A549 (cell line): Measurements from ENCODE around the gene NDFIP1. TPM values are rescaled to one million over a fixed set of nuclear protein-coding genes. Genes with fewer than 3 reads are reported as not detected.

Experiments used
- ATAC-seq, 2 experiments: fragments of 200-7000 bp in 1 of 2; fragments of >200 bp in 1 of 2; cut with Nextera tagmentation in 1 of 2; cut with Tn5 transposase in 1 of 2; 3 replicates each; pipeline versions ENCODE4 v1.8.0 to v1.9.1; 2018 to 2020; ENCODE audit warnings: mild to moderate bottlenecking in 1 of 2, moderate library complexity in 1 of 2
- CTCF ChIA-PET: fragments of 300-600 bp; sonication (Branson Sonifier 250); formaldehyde crosslinking; extraction: SDS; loops from one replicate; lab custom pipeline; 2021; ENCODE audit warnings: antibody characterized with exemption, inconsistent platforms; lab: Yijun Ruan, JAX
- POLR2A ChIA-PET: fragments of 350-600 bp; formaldehyde crosslinking; extraction: SDS; loops from one replicate; lab custom pipeline; 2021; ENCODE audit warnings: antibody characterized with exemption, inconsistent platforms; lab: Yijun Ruan, JAX
- DNase-seq, 2 experiments: peaks; one replicate each; pipeline versions ENCODE4 v3.0.0 to v3.0.0-alpha.2; 2011 to 2016; ENCODE audit warnings: low read depth in 1 of 2, low spot score in 1 of 2
- FAIRE-seq: peaks from 2 replicates; lab custom pipeline; 2011; peaks lifted over from hg19 to GRCh38; lab: Jason Lieb, UNC
- H3K27ac ChIP-seq, 2 experiments: fragments of >200 bp; sonication (Bioruptor Twin); formaldehyde crosslinking; 3 replicates each; pipeline ENCODE4 v1.5.1; 2016 to 2017
- H3K4me1 ChIP-seq: fragments of >200 bp; sonication (Bioruptor Twin); formaldehyde crosslinking; 3 replicates; pipeline ENCODE4 v1.6.1; 2016
- H3K4me2 ChIP-seq: fragments of >200 bp; sonication (Bioruptor Twin); formaldehyde crosslinking; 3 replicates; pipeline ENCODE4 v1.6.1; 2016
- H3K4me3 ChIP-seq: fragments of >200 bp; sonication (Bioruptor Twin); formaldehyde crosslinking; 3 replicates; pipeline ENCODE4 v1.5.1; 2016
- H3K9me3 ChIP-seq: fragments of >200 bp; sonication (Bioruptor Twin); formaldehyde crosslinking; 3 replicates; pipeline ENCODE4 v1.6.1; 2016
- ATOH8 ChIP-seq: fragments of 250-450 bp; sonication (Bioruptor Pico); IDR thresholded peaks from 2 replicates; pipeline ENCODE4 v1.5.0; 2020; ENCODE audit warnings: low read depth, mild to moderate bottlenecking, moderate library complexity
- BHLHE40 ChIP-seq: IDR thresholded peaks from 2 replicates; pipeline ENCODE4 v1.6.1; 2012; ENCODE audit warnings: low read depth, low read length, inconsistent platforms
- CBX2 ChIP-seq: fragments of 200-600 bp; sonication (generic); IDR thresholded peaks from 2 replicates; pipeline ENCODE4 v1.6.1; 2016; ENCODE audit warnings: low read depth, mild to moderate bottlenecking, borderline replicate concordance
- CBX8 ChIP-seq: fragments of 200-600 bp; sonication (generic); IDR thresholded peaks from 2 replicates; pipeline ENCODE4 v1.6.1; 2016
- CHD2 ChIP-seq: fragments of 150-350 bp; IDR thresholded peaks from 2 replicates; pipeline ENCODE4 v1.6.1; 2014; ENCODE audit warnings: low read length; ENCODE audit not compliant: partially characterized antibody
- CHD4 ChIP-seq: fragments of 200-600 bp; sonication (generic); IDR thresholded peaks from 2 replicates; pipeline ENCODE4 v1.6.1; 2016; ENCODE audit warnings: antibody characterized with exemption, mild to moderate bottlenecking, borderline replicate concordance
- E2F6 ChIP-seq: IDR thresholded peaks from 2 replicates; pipeline ENCODE4 v1.6.1; 2012; ENCODE audit warnings: low read depth, borderline replicate concordance
- EHF ChIP-seq: fragments of 250-450 bp; sonication (Bioruptor Pico); IDR thresholded peaks from 2 replicates; pipeline ENCODE4 v1.5.0; 2020; ENCODE audit warnings: mild to moderate bottlenecking
- EHMT2 ChIP-seq: fragments of 200-600 bp; sonication (generic); IDR thresholded peaks from 2 replicates; pipeline ENCODE4 v1.6.1; 2016; ENCODE audit warnings: antibody characterized with exemption, low read depth, mild to moderate bottlenecking, moderate library complexity
- FOSL2 ChIP-seq, 2 experiments: fragments of 450-650 bp in 1 of 2; fragments of >200 bp in 1 of 2; sonication (Bioruptor Twin) in 1 of 2; formaldehyde crosslinking; IDR thresholded peaks; 2 replicates each; pipeline versions ENCODE4 v1.5.0 to v1.6.1; 2016 to 2020; ENCODE audit warnings: mild to moderate bottlenecking in 1 of 2, moderate library complexity in 1 of 2
- FOXS1 ChIP-seq: fragments of 250-450 bp; sonication (Bioruptor Pico); IDR thresholded peaks from 2 replicates; pipeline ENCODE4 v1.5.0; 2020; ENCODE audit warnings: mild to moderate bottlenecking, moderate library complexity
- HES2 ChIP-seq: fragments of >200 bp; sonication (Bioruptor Twin); formaldehyde crosslinking; IDR thresholded peaks from 2 replicates; pipeline ENCODE4 v1.6.1; 2016
- HEYL ChIP-seq: fragments of 250-450 bp; sonication (Bioruptor Pico); IDR thresholded peaks from 2 replicates; pipeline ENCODE4 v1.8.0; 2021; ENCODE audit warnings: mild to moderate bottlenecking, moderate library complexity
- HMGXB4 ChIP-seq: fragments of 250-450 bp; sonication (Bioruptor Pico); IDR thresholded peaks from 2 replicates; pipeline ENCODE4 v1.5.0; 2021; ENCODE audit warnings: mild to moderate bottlenecking, moderate library complexity, borderline replicate concordance
- NR3C1 ChIP-seq: fragments of >200 bp; sonication (Bioruptor Twin); formaldehyde crosslinking; IDR thresholded peaks from 3 replicates; pipeline ENCODE4 v1.6.1; 2017
- RARB ChIP-seq: fragments of 250-450 bp; sonication (Bioruptor Pico); IDR thresholded peaks from 2 replicates; pipeline ENCODE4 v1.8.0; 2021; ENCODE audit warnings: mild to moderate bottlenecking, moderate library complexity
- SREBF2 ChIP-seq: fragments of 450-650 bp; IDR thresholded peaks from 2 replicates; pipeline ENCODE4 v1.6.1; 2014; ENCODE audit warnings: mild to moderate bottlenecking, moderate library complexity
- TFCP2L1 ChIP-seq: fragments of 250-450 bp; sonication (Bioruptor Pico); IDR thresholded peaks from 2 replicates; pipeline ENCODE4 v1.5.0; 2021; ENCODE audit warnings: mild to moderate bottlenecking
- TP53 ChIP-seq: fragments of 250-450 bp; sonication (Bioruptor Pico); IDR thresholded peaks from 2 replicates; pipeline ENCODE4 v1.5.0; 2021; ENCODE audit warnings: mild to moderate bottlenecking, moderate library complexity
- USF2 ChIP-seq: fragments of 450-650 bp; IDR thresholded peaks from 2 replicates; pipeline ENCODE4 v1.6.1; 2014; ENCODE audit warnings: antibody characterized with exemption
- WGBS: methylation state at CpG from one replicate; pipeline ENCODE4 v1.1.6; 2017; ENCODE audit errors: missing lambda C conversion rate; 5-methylcytosine and 5-hydroxymethylcytosine counted together
- polyA plus RNA-seq, 4 experiments: library from polyadenylated mRNA; depleted of rRNA in 3 of 4; stranded (reverse); fragments of >200 nt; fragmentation: RNase III in 1 of 4; extraction: RNeasy Plus Mini Kit Qiagen cat#74134 plus additional on column Dnase treatment in 1 of 4; gene quantifications; 2 replicates in 3 of 4; 3 replicates in 1 of 4; pipeline ENCODE4 v1.2.3, GENCODE V29; 2011 to 2017

NDFIP1 gene
- polyA plus RNA-seq, 2 of the 4 experiments (the other 2 are of a cell fraction): 42.4 to 58.0 TPM

- ChIA-PET CTCF (interaction anchor here (2.1 kb wide), 1 partner anchor 357 kb away, joined by 5 read pairs; no protein-coding TSS in a partner anchor), POLR2A (no interaction called here)
- H3K4me3 ChIP-seq: no peak overlapping the region
- H3K4me1 ChIP-seq: no peaks in the 10 kb centered on the region
- no peak overlapping the region for H3K27ac ChIP-seq
- 70% methylated on average over 5 of the region's 5 CpGs for WGBS
- FAIRE-seq (no peak), DNase-seq (no peak), ATAC-seq (no peak)
- TF ChIP-seq TFCP2L1 (CRISPR knock-in tag): no peak
- H3K4me2 ChIP-seq: no peak overlapping the region
- H3K9me3 ChIP-seq: no peaks in the 10 kb centered on the region
These were observed 83.2 kb downstream of the NDFIP1 start for GRCh38 chr5:142191776-142192175.

GRCh38 chr5:142192286-142193113 lies 83.9 kb downstream of the NDFIP1 start:
- 92% methylated on average over 15 of the region's 15 CpGs for whole genome bisulfite sequencing
- CTCF ChIA-PET: interaction anchor here (2.1 kb wide), 1 partner anchor 356 kb away, joined by 5 read pairs; no protein-coding TSS in a partner anchor
- Histone ChIP-seq H3K27ac (no peak overlapping the region), H3K4me2 (no peak overlapping the region), H3K4me1 (no peaks in the 10 kb centered on the region), H3K4me3 (no peak overlapping the region), H3K9me3 (no peaks in the 10 kb centered on the region)
- TF ChIP-seq HMGXB4 (CRISPR knock-in tag) (no peak), FOXS1 (CRISPR knock-in tag) (no peak), HEYL (CRISPR knock-in tag) (no peak), CHD2 (no peak), USF2 (no peak), FOSL2 (IDR thresholded peaks at IDR 0.05) (no peak), FOSL2 (CRISPR knock-in tag; IDR thresholded peaks at IDR 0.05) (no peak)
- POLR2A ChIA-PET: no interaction called here
- DNase-seq (no peak), FAIRE-seq (no peak), ATAC-seq (no peak)

- no peaks in the 10 kb centered on the region for H3K9me3 ChIP-seq
- H3K4me3 ChIP-seq: no peak overlapping the region
- TF ChIP-seq RARB (CRISPR knock-in tag) (no peak), CBX2 (no peak), TP53 (CRISPR knock-in tag) (no peak), EHF (no peak), BHLHE40 (no peak), USF2 (no peak), HEYL (CRISPR knock-in tag) (no peak), TFCP2L1 (CRISPR knock-in tag) (no peak), ATOH8 (no peak), EHMT2 (no peak), CHD4 (no peak), HES2 (no peak), CBX8 (no peak), E2F6 (no peak), SREBF2 (no peak), NR3C1 (no peak)
- ATAC-seq (no peak), FAIRE-seq (no peak), DNase-seq (no peak)
- no peak overlapping the region for H3K4me2 ChIP-seq
- ChIA-PET CTCF (no interaction called here), POLR2A (no interaction called here)
- 92% methylated on average over 7 of the region's 7 CpGs for WGBS
- no peak overlapping the region for H3K27ac ChIP-seq
- no peaks in the 10 kb centered on the region for H3K4me1 ChIP-seq
These were observed 84.5 kb downstream of the NDFIP1 start for GRCh38 chr5:142193114-142193428.
